A673 (cell line): ENCODE data around the gene UBE2J2. TPM values are rescaled to one million over a fixed set of nuclear protein-coding genes. Genes with fewer than 3 reads are reported as not detected.

Source experiments
- BruUV-seq: library from RNA; stranded (reverse); fragments of 400-500 nt; replicated peaks from 2 replicates; lab custom pipeline; 2021; lab: Mats Ljungman, UMichigan
- CTCF ChIA-PET: fragments of 300-600 bp; sonication (Branson Sonifier 250); formaldehyde crosslinking; loops from one replicate; lab custom pipeline; 2022; ENCODE audit warnings: antibody characterized with exemption; lab: Charles Lee
- POLR2A ChIA-PET: fragments of 300-600 bp; sonication (Branson Sonifier 250); formaldehyde crosslinking; loops from one replicate; lab custom pipeline; 2022; ENCODE audit warnings: antibody characterized with exemption; ENCODE audit not compliant: low non-redundant PET; lab: Charles Lee
- DNase-seq: peaks from one replicate; pipeline ENCODE4 v3.0.0-alpha.2; 2015; ENCODE audit warnings: low spot score
- H3K27ac ChIP-seq: fragments of 200-600 bp; sonication (generic); 2 replicates; pipeline ENCODE4 v1.5.1; 2016; ENCODE audit warnings: mixed run types, low read depth, mild to moderate bottlenecking, mixed read lengths, antibody characterized with exemption, low read length; ENCODE audit not compliant: poor library complexity, severe bottlenecking
- H3K27me3 ChIP-seq: fragments of 200-600 bp; sonication (generic); replicated peaks from 2 replicates; pipeline ENCODE4 v1.6.1; 2017; ENCODE audit warnings: mixed run types, low read depth, mild to moderate bottlenecking, mixed read lengths, antibody characterized with exemption, low read length; ENCODE audit not compliant: insufficient read depth, poor library complexity
- H3K36me3 ChIP-seq: fragments of 200-600 bp; sonication (generic); 2 replicates; pipeline ENCODE4 v1.6.1; 2016; ENCODE audit warnings: mixed run types, mild to moderate bottlenecking, mixed read lengths, antibody characterized with exemption, low read length; ENCODE audit not compliant: insufficient read depth, poor library complexity, severe bottlenecking
- H3K4me1 ChIP-seq: fragments of 200-600 bp; sonication (generic); 2 replicates; pipeline ENCODE4 v1.6.1; 2017; ENCODE audit warnings: mixed run types, mild to moderate bottlenecking, mixed read lengths, antibody characterized with exemption, low read length; ENCODE audit not compliant: insufficient read depth, poor library complexity, severe bottlenecking
- H3K4me3 ChIP-seq: fragments of 200-600 bp; sonication (generic); 2 replicates; pipeline ENCODE4 v1.5.1; 2016; ENCODE audit warnings: low read depth, mixed run types, mild to moderate bottlenecking, mixed read lengths, low read length; ENCODE audit not compliant: poor library complexity, severe bottlenecking
- H3K9me3 ChIP-seq: fragments of 200-600 bp; sonication (generic); 2 replicates; pipeline ENCODE4 v1.6.1; 2016; ENCODE audit warnings: mixed run types, low read depth, mild to moderate bottlenecking, mixed read lengths, antibody characterized with exemption, low read length; ENCODE audit not compliant: poor library complexity, severe bottlenecking
- CTCF ChIP-seq: fragments of 300-800, 200-600 bp; sonication (generic); conservative IDR thresholded peaks from 2 replicates; pipeline ENCODE4 v1.5.1; 2017; ENCODE audit warnings: low read depth, mild to moderate bottlenecking, antibody characterized with exemption, low read length, moderate library complexity, mixed read lengths
- EZH2 ChIP-seq: fragments of 200-600 bp; sonication (generic); IDR thresholded peaks from 2 replicates; pipeline ENCODE4 v1.6.1; 2017; ENCODE audit warnings: borderline replicate concordance, low read depth, mild to moderate bottlenecking, mixed read lengths, antibody characterized with exemption, low read length; ENCODE audit not compliant: poor library complexity, severe bottlenecking
- intact Hi-C: fragments of 100-400 bp; cut with micrococcal nuclease; formaldehyde crosslinking; loops from one replicate; pipeline ENCODE4 v1.10.0; 2022; ENCODE audit not compliant: unreplicated experiment
- total RNA-seq: library from RNA; stranded (reverse); gene quantifications from 2 replicates; pipeline ENCODE4 v1.2.3, GENCODE V29; 2021

The UBE2J2 gene
- total RNA-seq, 1 experiment from 2014 or later = 92.8 TPM

- H3K4me1 ChIP-seq = peaks cover 24% of the 10 kb centered on the region
- intact Hi-C loops = loop anchor here (5.0 kb wide), 1 partner anchor 110 kb away; no protein-coding TSS in a partner anchor
- H3K9me3 ChIP-seq = no peaks in the 10 kb centered on the region
- no peak for DNase-seq
- peak within 1 kb of the TSS; percentile 97 for H3K27ac ChIP-seq
- peaks cover 29% of the 10 kb centered on the region for H3K36me3 ChIP-seq
- ChIA-PET POLR2A (no interaction called here), CTCF (no interaction called here)
- no peaks in the 10 kb centered on the region for H3K27me3 ChIP-seq
- no TSS peak for BruUV-seq
- no peak for TF ChIP-seq EZH2
- H3K4me3 ChIP-seq = peak within 1 kb of the TSS; percentile 97
Observed at GRCh38 chr1:1232208-1232795, 41.4 kb downstream of the UBE2J2 start, which contains the start of gene B3GALT6. B3GALT6 (plus strand) TSS chr1:1232237; CDS start chr1:1232279, 42 bp downstream.

- Histone ChIP-seq H3K27ac (peak within 1 kb of the TSS; percentile 97), H3K4me1 (peaks cover 24% of the 10 kb centered on the region), H3K27me3 (no peaks in the 10 kb centered on the region), H3K36me3 (peaks cover 34% of the 10 kb centered on the region), H3K9me3 (no peaks in the 10 kb centered on the region), H3K4me3 (peak within 1 kb of the TSS; percentile 97)
- POLR2A ChIA-PET = interaction anchor here (1.0 kb wide), 1 partner anchor 24 kb away, joined by 4 read pairs; no protein-coding TSS in a partner anchor
- TF ChIP-seq CTCF (no peak), EZH2 (no peak)
- CTCF ChIA-PET = interaction anchor here (1.3 kb wide), 1 partner anchor 109 kb away, joined by 7 read pairs; no protein-coding TSS in a partner anchor
- no TSS peak for BruUV-seq
- peak; percentile 99 for DNase-seq
- intact Hi-C loops = loop anchor here (5.0 kb wide), 1 partner anchor 109 kb away; no protein-coding TSS in a partner anchor
Observed at GRCh38 chr1:1231400-1232207, 42.0 kb downstream of the UBE2J2 start, which contains the start of gene SDF4. SDF4 (minus strand) TSS chr1:1232001; CDS start chr1:1228772, 3,229 bp downstream.

- Histone ChIP-seq H3K4me3 (peak overlapping the region; percentile 97), H3K9me3 (no peaks in the 10 kb centered on the region), H3K27ac (peak overlapping the region; percentile 97), H3K36me3 (peaks cover 35% of the 10 kb centered on the region), H3K27me3 (no peaks in the 10 kb centered on the region), H3K4me1 (peaks cover 24% of the 10 kb centered on the region)
- TSS peak; percentile 89 for BruUV-seq
- CTCF ChIA-PET = interaction anchor here (1.3 kb wide), 1 partner anchor 108 kb away, joined by 7 read pairs; no protein-coding TSS in a partner anchor
- intact Hi-C loops = loop anchor here (5.0 kb wide), 1 partner anchor 109 kb away; no protein-coding TSS in a partner anchor
- TF ChIP-seq CTCF (0 out of 2 replicates have a peak, but pooled peaks have one; percentile 14), EZH2 (no peak)
- DNase-seq = peak; percentile 64
- POLR2A ChIA-PET = interaction anchor here (1.0 kb wide), 1 partner anchor 23 kb away, joined by 4 read pairs; no protein-coding TSS in a partner anchor
Observed at GRCh38 chr1:1230656-1231399, 42.8 kb downstream of the UBE2J2 start.
